ENCODE measurements around the gene MAP6. TPM values are rescaled to one million over a fixed set of nuclear protein-coding genes. Genes with fewer than 3 reads are reported as not detected.
"Not testable (repeated sequence)": the region's sequence is repeated elsewhere in the genome, so short reads cannot be mapped to it uniquely, and the experiment has no call there.

The MAP6 gene
- total and polyA plus RNA-seq, 2 of the 13 experiments (the other 11 are each of a cell fraction or from before 2014, with no cell fraction given): 0.04 TPM; not detected in 1

DNA sequence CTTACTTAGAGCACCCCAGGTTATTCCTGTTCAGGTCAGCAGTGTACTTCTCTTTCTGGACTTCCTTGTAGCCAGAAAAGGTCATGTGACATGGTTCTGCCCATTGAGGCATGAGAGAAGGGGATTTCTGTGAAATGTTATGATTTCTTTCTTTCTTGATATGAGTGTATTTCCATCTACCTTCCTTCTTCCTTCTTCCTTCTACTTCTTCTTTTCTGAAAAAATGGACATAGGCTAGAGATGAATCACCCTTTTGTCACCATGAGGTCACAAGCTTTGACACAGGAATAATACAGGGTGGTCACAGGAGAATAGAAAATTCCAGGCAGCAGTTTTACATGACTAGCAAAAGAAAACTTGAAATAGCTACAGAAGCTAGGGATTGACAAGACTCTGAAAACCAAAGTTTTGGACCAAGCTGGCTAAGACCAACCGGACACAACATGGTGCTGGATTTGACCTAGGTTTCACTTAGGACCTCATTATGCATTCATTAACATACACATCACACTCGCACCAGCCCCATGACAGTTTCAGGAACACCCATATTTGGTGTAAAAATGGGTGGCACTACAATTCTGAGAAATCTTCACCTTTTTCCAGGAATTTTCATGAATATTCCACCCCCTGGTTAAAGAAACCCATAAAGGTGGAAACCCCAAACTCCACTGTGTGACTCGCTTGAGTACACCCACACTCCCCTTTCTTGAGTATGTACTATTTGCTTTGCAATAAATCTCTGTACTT lies 21.2 kb upstream of the MAP6 start:
- FAIRE-seq: no peak

DNA sequence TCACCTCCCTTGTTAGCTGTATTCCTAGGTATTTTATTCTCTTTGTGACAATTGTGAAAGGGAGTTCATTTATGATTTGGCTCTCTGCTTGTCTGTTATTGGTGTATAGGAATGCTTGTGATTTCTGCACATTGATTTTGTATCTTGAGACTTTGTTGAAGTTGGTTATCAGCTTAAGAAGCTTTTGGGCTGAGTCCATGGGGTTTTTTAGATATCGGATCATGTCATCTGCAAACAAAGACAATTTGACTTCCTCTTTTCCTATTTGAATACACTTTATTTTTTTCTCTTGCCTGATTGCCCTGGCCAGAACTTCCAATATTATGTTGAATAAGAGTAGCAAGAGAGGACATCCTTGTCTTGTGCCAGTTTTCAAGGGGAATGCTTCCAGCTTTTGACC lies 15.0 kb upstream of the MAP6 start:
- WGBS (ENCODE audit: low lambda C conversion rate): 6% methylated on average over 1 of the region's 1 CpG
- H3K4me1 ChIP-seq (ENCODE audit: insufficient read depth, low read length); CTCF ChIA-PET (ENCODE audit: low intra/inter-chr PET ratio, low total read pairs); ATAC-seq; DNase-seq (ENCODE audit: low spot score); in situ Hi-C loops (cut with HindIII; ENCODE audit: extremely low pct_ligation_motif_present, low pct_unique_long_range_greater_than_20kb); FAIRE-seq; H3K9me3 ChIP-seq (ENCODE audit: low read length); H3K4me3 ChIP-seq (replicated peaks in 1 of 3; ENCODE audit: insufficient read depth in 1 of 3, low read depth in 2 of 3, low read length in 3 of 3); H3K27me3 ChIP-seq (ENCODE audit: control insufficient read depth in 1 of 2, insufficient read depth in 2 of 2, low read length in 2 of 2); H3K79me2 ChIP-seq (ENCODE audit: insufficient read depth, low read length); H2AFZ ChIP-seq (ENCODE audit: low read length); BruUV-seq (replicated peaks); POLR2A ChIA-PET; H3K9ac ChIP-seq (ENCODE audit: insufficient read depth, low read depth, low read length); H3K27ac ChIP-seq (ENCODE audit: extremely low read length, insufficient read depth, low read length); H3K36me3 ChIP-seq (replicated peaks in 1 of 2; ENCODE audit: control insufficient read depth in 1 of 2, insufficient read depth in 2 of 2, low read length in 2 of 2); H3K4me2 ChIP-seq (ENCODE audit: low read depth, low read length); intact Hi-C loops (cut with micrococcal nuclease; ENCODE audit: unreplicated experiment); H4K20me1 ChIP-seq (ENCODE audit: insufficient read depth, low read length): not testable (repeated sequence)

More for the DNA sequence above, 21.2 kb upstream of the MAP6 start:
- no peak overlapping the region for H3K27ac ChIP-seq (ENCODE audit: extremely low read length, insufficient read depth, low read length)
- ATAC-seq: no peak
- in situ Hi-C loops (cut with HindIII; ENCODE audit: extremely low pct_ligation_motif_present, low pct_unique_long_range_greater_than_20kb) (no loop called here), intact Hi-C loops (cut with micrococcal nuclease; ENCODE audit: unreplicated experiment) (no loop called here)
- no peaks in the 10 kb centered on the region for H4K20me1 ChIP-seq (ENCODE audit: insufficient read depth, low read length)
- no peaks in the 10 kb centered on the region for H3K79me2 ChIP-seq (ENCODE audit: insufficient read depth, low read length)
- no peak overlapping the region for H3K4me2 ChIP-seq (ENCODE audit: low read depth, low read length)
- H2AFZ ChIP-seq (ENCODE audit: low read length): no peak overlapping the region
- H3K9me3 ChIP-seq (ENCODE audit: low read length): no peaks in the 10 kb centered on the region
- ChIA-PET CTCF (ENCODE audit: low intra/inter-chr PET ratio, low total read pairs) (no interaction called here), POLR2A (no interaction called here)
- H3K9ac ChIP-seq (ENCODE audit: insufficient read depth, low read depth, low read length): no peak overlapping the region
- TF ChIP-seq EHMT2 (IDR thresholded peaks at IDR 0.05; ENCODE audit: borderline replicate concordance, low read depth, low read length) (no peak), ZNF350 (CRISPR knock-in tag; IDR thresholded peaks at IDR 0.05; ENCODE audit: borderline replicate concordance, low read depth) (no peak), ZNF616 (CRISPR knock-in tag; IDR thresholded peaks at IDR 0.05; ENCODE audit: low read depth) (no peak), CREB1 (IDR thresholded peaks at IDR 0.05) (0 out of 2 replicates have a peak, but pooled peaks have one; percentile 6), CREB1 (CRISPR knock-in tag; IDR thresholded peaks at IDR 0.05) (no peak)
- H3K4me3 ChIP-seq (replicated peaks in 1 of 3; ENCODE audit: insufficient read depth in 1 of 3, low read depth in 2 of 3, low read length in 3 of 3): no peak overlapping the region
- no peak for DNase-seq (ENCODE audit: low spot score)
- no TSS peak for BruUV-seq (replicated peaks)
- H3K27me3 ChIP-seq (ENCODE audit: control insufficient read depth in 1 of 2, insufficient read depth in 2 of 2, low read length in 2 of 2): peaks cover 1 to 7% of the 10 kb centered on the region in 2 experiments; a peak in 2 of 5 replicates
- H3K4me1 ChIP-seq (ENCODE audit: insufficient read depth, low read length): no peaks in the 10 kb centered on the region
- WGBS (ENCODE audit: low lambda C conversion rate): 18% methylated on average over 3 of the region's 3 CpGs
- no peaks in the 10 kb centered on the region for H3K36me3 ChIP-seq (replicated peaks in 1 of 2; ENCODE audit: control insufficient read depth in 1 of 2, insufficient read depth in 2 of 2, low read length in 2 of 2)
